Measurements from ENCODE around the gene GTF2A1. TPM values are rescaled to one million over a fixed set of nuclear protein-coding genes. Genes with fewer than 3 reads are reported as not detected.

The GTF2A1 gene
- total RNA-seq, 1 donor from 2014 or later = 63.1 TPM

DNA sequence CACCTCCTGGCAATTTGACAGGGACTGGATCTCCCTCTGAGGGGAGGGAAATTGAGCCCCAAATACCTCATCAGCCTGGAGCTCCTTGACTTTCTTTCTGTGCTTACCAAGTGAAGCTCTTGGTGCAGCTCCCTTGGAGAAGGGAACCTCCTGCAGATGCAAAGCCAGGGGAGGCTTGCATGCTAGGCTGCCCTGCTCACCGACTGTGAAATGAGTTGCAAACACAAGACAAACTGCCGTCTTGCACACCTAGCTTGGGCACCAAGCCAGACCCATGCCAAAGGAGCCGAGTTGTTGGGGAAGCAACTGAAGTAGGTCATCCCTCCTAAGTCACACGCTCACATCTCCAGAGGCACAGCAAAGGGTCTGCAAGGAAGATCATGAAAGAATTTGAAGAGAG, 95.2 kb downstream of the GTF2A1 start:
- no peak overlapping the region for H3K27ac ChIP-seq
- H3K36me3 ChIP-seq = no peaks in the 10 kb centered on the region
- no peak for DNase-seq (ENCODE audit: low spot score)
- no peaks in the 10 kb centered on the region for H3K27me3 Mint-ChIP-seq (ENCODE audit: insufficient read depth, low read depth)
- H3K4me3 Mint-ChIP-seq = no peak overlapping the region
- H3K27ac Mint-ChIP-seq = no peak overlapping the region
- H3K9me3 ChIP-seq (ENCODE audit: low read depth) = no peaks in the 10 kb centered on the region
- H3K27me3 ChIP-seq = no peaks in the 10 kb centered on the region
- H3K36me3 Mint-ChIP-seq = peaks cover 2% of the 10 kb centered on the region
- H2AFZ ChIP-seq (replicated peaks) = no peak overlapping the region
- H3K4me1 ChIP-seq = no peaks in the 10 kb centered on the region
- H3K4me1 Mint-ChIP-seq = no peaks in the 10 kb centered on the region
- H3F3A ChIP-seq (ENCODE audit: low read depth) = no peaks in the 10 kb centered on the region
- no peak overlapping the region for H3K4me2 ChIP-seq
- no peak for TF ChIP-seq EZH2phosphoT487 (IDR thresholded peaks at IDR 0.05)
- no peak for TF ChIP-seq EZH2 (IDR thresholded peaks at IDR 0.05)
- TF ChIP-seq, protein P1, sequence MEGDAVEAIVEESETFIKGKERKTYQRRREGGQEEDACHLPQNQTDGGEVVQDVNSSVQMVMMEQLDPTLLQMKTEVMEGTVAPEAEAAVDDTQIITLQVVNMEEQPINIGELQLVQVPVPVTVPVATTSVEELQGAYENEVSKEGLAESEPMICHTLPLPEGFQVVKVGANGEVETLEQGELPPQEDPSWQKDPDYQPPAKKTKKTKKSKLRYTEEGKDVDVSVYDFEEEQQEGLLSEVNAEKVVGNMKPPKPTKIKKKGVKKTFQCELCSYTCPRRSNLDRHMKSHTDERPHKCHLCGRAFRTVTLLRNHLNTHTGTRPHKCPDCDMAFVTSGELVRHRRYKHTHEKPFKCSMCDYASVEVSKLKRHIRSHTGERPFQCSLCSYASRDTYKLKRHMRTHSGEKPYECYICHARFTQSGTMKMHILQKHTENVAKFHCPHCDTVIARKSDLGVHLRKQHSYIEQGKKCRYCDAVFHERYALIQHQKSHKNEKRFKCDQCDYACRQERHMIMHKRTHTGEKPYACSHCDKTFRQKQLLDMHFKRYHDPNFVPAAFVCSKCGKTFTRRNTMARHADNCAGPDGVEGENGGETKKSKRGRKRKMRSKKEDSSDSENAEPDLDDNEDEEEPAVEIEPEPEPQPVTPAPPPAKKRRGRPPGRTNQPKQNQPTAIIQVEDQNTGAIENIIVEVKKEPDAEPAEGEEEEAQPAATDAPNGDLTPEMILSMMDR (IDR thresholded peaks at IDR 0.05) = no peak
- H3K9me3 Mint-ChIP-seq = no peaks in the 10 kb centered on the region
- no peaks in the 10 kb centered on the region for H4K20me1 ChIP-seq (ENCODE audit: low read depth)
- no peak overlapping the region for H3K4me3 ChIP-seq
- H3K9ac ChIP-seq = no peak overlapping the region
- no peaks in the 10 kb centered on the region for H3K79me2 ChIP-seq (ENCODE audit: low read depth)

Small RNA genes lying within 50 kb of the gene (small RNA-seq; reads per million reads assigned to genes)
- not detected for gene DYNLL1P1
- 5.4 reads per million, percentile 94 among the genes with 10 or more reads in this experiment for gene SNORA79

Other genes with a start within 250 kb of the GTF2A1 start
- 25.0 and 31.1 TPM in 2 replicates for gene STON2, start 179.4 kb upstream of the GTF2A1 start, total RNA-seq (ENCODE audit: low replicate concordance)

Data from neural progenitor cell (in vitro differentiated cells).